GM19324 (cell line): ENCODE measurements around the gene LRCH1.

Experiments
- ATAC-seq: cut with Tn5 transposase; IDR thresholded peaks from one replicate; pipeline ENCODE4 v1.9.1; 2021; ENCODE audit warnings: mild to moderate bottlenecking, moderate library complexity; ENCODE audit not compliant: unreplicated experiment, low FRiP score

LRCH1 gene

DNA sequence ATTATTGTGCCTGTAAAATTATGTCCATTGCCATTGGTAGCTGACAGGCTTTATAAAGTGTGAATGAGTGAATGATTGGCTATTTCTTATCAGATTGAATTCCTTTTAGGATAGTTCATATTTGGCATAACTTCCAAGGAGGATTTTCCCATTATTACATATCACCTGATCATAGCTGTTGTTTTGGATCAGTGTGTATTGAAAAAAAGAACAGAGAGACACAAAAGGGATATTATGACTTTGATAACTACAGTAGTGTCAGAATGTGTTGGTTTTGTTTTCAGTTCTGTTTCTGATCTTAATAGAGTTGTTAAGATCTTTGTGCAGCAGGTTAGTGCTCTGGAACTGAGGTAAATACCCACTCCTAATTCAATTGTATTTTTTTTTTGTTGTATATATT lies 103.8 kb downstream of the LRCH1 start:
- ATAC-seq = peak; percentile 63

GRCh38 chr13:46659413-46660065 lies 106.6 kb downstream of the LRCH1 start:
- no peak for ATAC-seq

GRCh38 chr13:46660416-46660815 lies 107.4 kb downstream of the LRCH1 start:
- no peak for ATAC-seq

GRCh38 chr13:46660857-46661256 lies 107.9 kb downstream of the LRCH1 start:
- no peak for ATAC-seq

DNA sequence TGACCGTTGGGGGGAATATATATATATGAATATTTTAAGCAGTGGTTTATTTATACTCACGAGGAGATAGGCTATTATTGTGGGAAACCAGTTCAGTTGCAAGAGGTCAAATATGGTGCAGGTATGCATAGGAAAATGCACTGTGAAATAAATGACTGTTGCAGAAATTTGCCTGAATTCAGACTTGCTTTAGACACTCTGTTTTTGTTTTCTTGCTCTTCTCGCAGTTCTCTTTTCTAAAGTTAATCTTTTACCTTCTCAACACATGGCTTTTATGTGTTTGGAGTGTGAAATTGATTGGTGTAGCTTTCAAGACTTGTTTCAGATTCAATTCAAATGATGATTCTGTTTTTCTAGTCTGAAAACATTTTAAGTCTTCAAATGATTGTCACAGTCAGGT lies 109.7 kb downstream of the LRCH1 start:
- ATAC-seq = peak; percentile 69

DNA sequence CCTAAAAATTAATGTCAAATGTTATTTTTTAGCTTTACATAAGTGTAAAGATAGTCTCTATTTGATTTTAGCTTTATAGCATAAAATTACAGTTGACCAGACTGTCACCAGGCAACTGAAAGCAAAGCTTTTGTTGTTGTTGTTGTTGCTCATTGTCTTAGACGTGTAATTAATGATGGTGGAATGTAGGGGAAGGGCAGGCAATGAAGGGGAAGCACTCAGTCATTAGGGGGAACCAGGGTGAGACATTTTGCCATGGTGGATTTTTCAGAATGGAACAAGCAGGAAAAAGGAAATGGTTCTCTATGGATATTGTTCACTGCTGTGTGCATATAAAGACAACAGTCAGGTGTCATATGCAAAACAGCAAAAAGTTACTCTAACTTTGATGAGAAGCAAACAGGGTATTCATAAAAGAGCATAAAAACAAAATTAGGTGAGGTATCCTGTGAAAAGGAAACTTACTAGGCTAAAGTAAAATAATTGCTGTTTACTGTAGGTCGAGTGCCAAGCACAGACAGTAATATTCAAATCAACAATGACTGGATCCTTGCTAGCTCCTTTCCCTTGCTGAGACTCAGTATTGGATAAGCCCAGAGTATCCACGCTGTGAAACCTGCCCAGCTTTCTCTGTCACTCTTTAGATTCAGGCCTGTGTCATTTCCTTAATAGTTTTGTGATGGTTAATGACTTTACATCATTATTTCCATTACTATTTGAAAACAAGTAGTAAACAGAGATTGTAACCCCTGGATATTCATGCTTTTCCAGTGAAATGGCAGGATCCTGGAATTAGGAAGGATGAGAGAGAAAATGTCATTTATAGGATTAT lies 110.5 kb downstream of the LRCH1 start:
- ATAC-seq = no peak

- ATAC-seq = no peak
Observed at GRCh38 chr13:46664195-46664594, 111.2 kb downstream of the LRCH1 start.

DNA sequence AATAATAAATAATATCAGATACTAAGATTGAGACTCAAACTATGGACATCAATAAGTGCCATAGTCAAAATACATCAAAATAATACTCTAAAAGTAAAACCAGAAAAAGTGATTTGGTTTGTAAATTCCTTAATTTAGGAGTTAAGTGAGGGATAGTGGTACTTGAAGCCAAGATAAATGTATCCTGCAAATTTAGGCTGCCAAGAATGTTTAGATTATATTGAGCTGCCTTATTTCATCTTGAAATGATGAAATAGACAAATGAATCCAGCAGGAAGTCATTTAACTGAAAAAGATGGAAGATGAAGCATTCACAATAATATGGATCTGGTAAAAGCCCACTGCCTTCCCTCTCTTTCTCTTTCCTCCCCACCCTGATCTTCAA lies 112.3 kb downstream of the LRCH1 start:
- ATAC-seq = no peak

GRCh38 chr13:46665633-46666482 lies 112.9 kb downstream of the LRCH1 start:
- ATAC-seq = no peak

- ATAC-seq = no peak
Observed at GRCh38 chr13:46666727-46667456, 113.9 kb downstream of the LRCH1 start.

DNA sequence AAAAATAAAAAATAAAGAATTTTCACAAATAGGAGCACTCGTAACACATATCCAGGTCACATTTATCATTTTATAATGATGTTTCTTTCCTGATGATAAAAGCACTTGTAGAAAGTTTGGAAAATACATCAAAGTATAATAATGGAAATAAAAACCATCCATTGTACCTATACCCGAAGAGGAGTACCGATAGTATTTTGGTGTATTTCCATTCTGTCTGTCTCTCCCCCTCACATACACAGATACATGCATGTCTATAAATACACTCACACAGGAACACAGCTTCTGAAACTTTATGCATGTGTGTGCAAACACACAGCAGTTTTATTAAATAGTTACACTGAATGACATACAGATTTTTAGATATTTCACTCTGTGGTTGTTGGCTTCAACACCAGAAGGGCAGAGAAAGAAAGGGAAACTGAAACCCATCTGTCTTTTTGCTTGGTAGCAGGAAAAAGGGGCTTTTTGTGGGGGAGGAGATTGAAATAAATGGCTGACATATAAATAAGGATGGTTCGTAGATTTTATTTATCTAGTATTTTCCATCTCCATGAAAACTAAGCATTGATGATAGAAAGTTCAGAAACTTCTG lies 114.8 kb downstream of the LRCH1 start:
- peak; percentile 49 for ATAC-seq

DNA sequence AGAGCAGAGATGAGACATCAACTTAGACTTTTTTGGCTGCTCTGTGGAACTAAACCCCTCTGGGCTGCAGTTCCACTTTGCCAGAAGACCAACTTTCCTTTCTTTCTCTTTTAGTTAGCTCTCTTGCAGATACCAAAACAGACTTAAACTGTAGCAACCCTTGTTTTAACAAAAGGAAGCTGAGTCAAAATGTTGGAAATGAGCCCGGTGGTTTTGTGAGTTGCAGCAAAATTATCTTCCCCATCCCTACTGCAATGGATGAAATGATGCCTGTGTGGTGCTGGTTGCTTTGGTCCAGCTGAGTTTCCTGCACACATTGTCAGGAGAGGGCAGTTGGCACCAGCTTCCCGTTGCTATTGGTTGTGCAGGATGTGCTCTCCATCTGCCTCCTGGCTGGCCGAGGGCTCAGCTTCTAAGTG lies 115.3 kb downstream of the LRCH1 start:
- peak; percentile 24 for ATAC-seq

DNA sequence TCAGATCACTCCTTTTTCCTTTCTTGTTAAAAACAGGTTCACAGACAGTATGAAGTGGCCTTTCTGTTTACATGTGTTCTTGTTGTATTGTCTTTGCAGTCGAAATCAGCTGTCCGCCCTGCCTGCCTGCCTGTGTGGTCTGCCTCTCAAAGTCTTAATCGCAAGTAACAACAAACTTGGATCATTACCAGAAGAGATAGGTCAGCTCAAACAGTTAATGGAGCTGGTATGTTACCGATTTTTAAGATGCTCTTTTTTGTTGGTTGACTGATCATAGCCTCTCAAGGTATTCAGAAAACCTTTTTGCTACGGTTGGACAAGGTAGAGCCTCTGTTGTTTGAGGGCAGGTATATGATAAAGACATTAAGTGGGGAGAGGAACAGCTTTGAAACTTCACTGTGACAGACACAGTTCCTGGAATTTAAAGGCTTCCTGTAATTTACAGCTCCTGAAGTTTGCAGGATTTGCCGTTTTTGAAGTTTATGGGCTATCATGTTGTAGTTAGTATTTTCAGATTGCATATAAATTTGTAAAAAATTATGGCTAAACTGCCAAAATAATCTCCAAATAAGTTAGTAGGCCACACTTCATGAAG lies 116.1 kb downstream of the LRCH1 start:
- no peak for ATAC-seq

GRCh38 chr13:46672338-46673090 lies 119.5 kb downstream of the LRCH1 start:
- ATAC-seq = no peak

GRCh38 chr13:46675016-46675415 lies 122.0 kb downstream of the LRCH1 start:
- ATAC-seq = no peak

GRCh38 chr13:46676378-46676725 lies 123.4 kb downstream of the LRCH1 start:
- ATAC-seq = no peak

- ATAC-seq = peak; percentile 88
Observed at GRCh38 chr13:46679369-46680120, 126.6 kb downstream of the LRCH1 start.

- no peak for ATAC-seq
Observed at GRCh38 chr13:46682015-46682414, 129.0 kb downstream of the LRCH1 start.
